ENCODE results near the gene MYO10. TPM values are rescaled to one million over a fixed set of nuclear protein-coding genes. Genes with fewer than 3 reads are reported as not detected.

Gene MYO10
- polyA plus RNA-seq, 3 donors = 0.23 to 1.1 (median 0.35) TPM

DNA sequence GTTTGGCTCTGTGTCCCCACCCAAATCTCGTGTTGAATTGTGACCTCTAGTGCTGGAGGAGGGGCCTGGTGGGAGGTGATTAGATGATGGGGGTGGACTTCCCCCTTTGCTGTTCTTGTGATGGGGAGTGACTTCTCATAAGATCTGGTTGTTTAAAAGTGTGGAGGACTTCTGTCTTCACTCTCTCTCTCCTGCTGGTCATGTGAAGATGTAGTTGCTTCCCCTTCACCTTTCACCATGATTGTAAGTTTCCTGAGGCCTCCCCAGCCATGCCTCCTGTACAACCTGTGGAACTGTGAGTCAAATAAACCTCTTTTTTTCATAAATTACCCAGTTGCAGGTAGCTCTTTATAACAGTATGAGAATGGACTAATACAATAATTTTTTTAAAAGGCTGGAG is 10.6 kb upstream of the MYO10 start:
- TF ChIP-seq, protein P1, sequence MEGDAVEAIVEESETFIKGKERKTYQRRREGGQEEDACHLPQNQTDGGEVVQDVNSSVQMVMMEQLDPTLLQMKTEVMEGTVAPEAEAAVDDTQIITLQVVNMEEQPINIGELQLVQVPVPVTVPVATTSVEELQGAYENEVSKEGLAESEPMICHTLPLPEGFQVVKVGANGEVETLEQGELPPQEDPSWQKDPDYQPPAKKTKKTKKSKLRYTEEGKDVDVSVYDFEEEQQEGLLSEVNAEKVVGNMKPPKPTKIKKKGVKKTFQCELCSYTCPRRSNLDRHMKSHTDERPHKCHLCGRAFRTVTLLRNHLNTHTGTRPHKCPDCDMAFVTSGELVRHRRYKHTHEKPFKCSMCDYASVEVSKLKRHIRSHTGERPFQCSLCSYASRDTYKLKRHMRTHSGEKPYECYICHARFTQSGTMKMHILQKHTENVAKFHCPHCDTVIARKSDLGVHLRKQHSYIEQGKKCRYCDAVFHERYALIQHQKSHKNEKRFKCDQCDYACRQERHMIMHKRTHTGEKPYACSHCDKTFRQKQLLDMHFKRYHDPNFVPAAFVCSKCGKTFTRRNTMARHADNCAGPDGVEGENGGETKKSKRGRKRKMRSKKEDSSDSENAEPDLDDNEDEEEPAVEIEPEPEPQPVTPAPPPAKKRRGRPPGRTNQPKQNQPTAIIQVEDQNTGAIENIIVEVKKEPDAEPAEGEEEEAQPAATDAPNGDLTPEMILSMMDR (IDR thresholded peaks at IDR 0.05) = no peak
- Histone ChIP-seq H4K20me1 (ENCODE audit: insufficient read depth, low read length) (no peaks in the 10 kb centered on the region), H3K4me3 (replicated peaks in 1 of 3; ENCODE audit: low read depth in 2 of 3, low read length in 3 of 3) (no peak overlapping the region), H3K36me3 (replicated peaks in 1 of 2; ENCODE audit: control insufficient read depth in 1 of 2, insufficient read depth in 2 of 2, low read length in 2 of 2) (no peaks in the 10 kb centered on the region), H3K79me2 (ENCODE audit: insufficient read depth, low read length) (no peaks in the 10 kb centered on the region), H3K4me2 (replicated peaks; ENCODE audit: extremely low read depth, low read length, poor library complexity, severe bottlenecking) (no peak overlapping the region), H3K27me3 (ENCODE audit: control insufficient read depth in 2 of 2, insufficient read depth in 2 of 2, low read length in 2 of 2) (no peaks in the 10 kb centered on the region), H2AFZ (ENCODE audit: insufficient read depth, low read depth, low read length, poor library complexity, severe bottlenecking) (no peak overlapping the region), H3K9ac (ENCODE audit: insufficient read depth, low read length, poor library complexity, severe bottlenecking) (no peak overlapping the region), H3K4me1 (ENCODE audit: control insufficient read depth in 1 of 2, insufficient read depth in 2 of 2, low read length in 2 of 2) (no peaks in the 10 kb centered on the region), H3K27ac (ENCODE audit: low read depth in 1 of 2, low read length in 2 of 2) (no peak overlapping the region), H3K9me3 (replicated peaks in 1 of 2; ENCODE audit: control insufficient read depth in 1 of 2, insufficient read depth in 1 of 2, low read length in 2 of 2) (peaks cover 11 to 19% of the 10 kb centered on the region in 2 donors)
- Mint-ChIP-seq H3K4me1 (no peaks in the 10 kb centered on the region), H3K9me3 (peaks cover 10 to 28% (median 22%) of the 10 kb centered on the region in 7 donors), H3K27me3 (ENCODE audit: low read depth in 3 of 3) (peaks cover 0 to 12% (median 10%) of the 10 kb centered on the region in 3 donors), H3K36me3 (no peaks in the 10 kb centered on the region), H3K4me3 (no peak overlapping the region), H3K27ac (no peak overlapping the region)
- no CpG with 5 or more reads among the region's 1 CpG for WGBS (ENCODE audit: insufficient coverage)
- intact Hi-C loops (cut with micrococcal nuclease) = no loop called here
- DNase-seq = no peak

DNA sequence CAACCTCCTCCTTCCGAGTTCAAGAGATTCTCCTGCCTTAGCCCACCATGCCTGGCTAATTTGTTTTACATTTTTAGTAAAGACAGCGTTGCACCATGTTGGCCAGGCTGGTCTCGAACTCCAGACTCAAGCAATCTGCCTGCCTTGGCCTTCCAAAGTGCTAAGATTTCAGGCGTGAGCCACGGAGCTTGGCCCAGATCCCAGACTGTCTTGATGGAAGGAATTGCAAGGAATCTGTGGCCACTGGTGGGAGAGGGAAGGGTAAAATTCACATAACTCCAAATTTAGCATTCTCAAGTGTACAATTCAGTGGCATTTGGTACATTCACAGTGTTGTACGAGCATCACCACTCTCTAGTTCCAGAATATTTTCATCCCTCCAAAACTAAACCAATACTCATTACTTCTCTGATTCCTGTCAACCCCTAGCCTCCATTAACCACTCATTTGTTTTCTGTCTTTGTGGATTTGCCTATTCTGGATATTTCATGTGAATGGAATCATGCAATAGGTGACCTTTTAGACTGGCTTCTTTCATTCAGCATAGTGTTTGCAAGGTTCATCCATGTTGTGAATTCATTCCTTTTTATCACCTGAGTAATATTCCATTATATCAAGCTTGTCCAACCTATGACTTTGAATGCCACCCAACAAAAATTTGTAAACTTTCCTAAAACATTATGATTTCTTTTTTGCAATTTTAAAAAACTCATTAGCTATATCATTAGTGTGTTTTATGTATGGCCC is 8.9 kb upstream of the MYO10 start:
- TF ChIP-seq, protein P1 (IDR thresholded peaks at IDR 0.05) = no peak
- H3K4me3 Mint-ChIP-seq = no peak overlapping the region
- no peak overlapping the region for H3K4me3 ChIP-seq (replicated peaks in 1 of 3; ENCODE audit: low read depth in 2 of 3, low read length in 3 of 3)
- H3K9me3 ChIP-seq (replicated peaks in 1 of 2; ENCODE audit: control insufficient read depth in 1 of 2, insufficient read depth in 1 of 2, low read length in 2 of 2) = peaks cover 11 to 19% of the 10 kb centered on the region in 2 donors
- H2AFZ ChIP-seq (ENCODE audit: insufficient read depth, low read depth, low read length, poor library complexity, severe bottlenecking) = no peak overlapping the region
- H3K79me2 ChIP-seq (ENCODE audit: insufficient read depth, low read length) = no peaks in the 10 kb centered on the region
- H3K4me1 ChIP-seq (ENCODE audit: control insufficient read depth in 1 of 2, insufficient read depth in 2 of 2, low read length in 2 of 2) = no peaks in the 10 kb centered on the region
- peaks cover 5 to 15% (median 14%) of the 10 kb centered on the region in 3 donors for H3K27me3 Mint-ChIP-seq (ENCODE audit: low read depth in 3 of 3)
- H3K27ac Mint-ChIP-seq = no peak overlapping the region
- H3K4me1 Mint-ChIP-seq = no peaks in the 10 kb centered on the region
- H3K27ac ChIP-seq (ENCODE audit: low read depth in 1 of 2, low read length in 2 of 2) = no peak overlapping the region
- no peak for DNase-seq
- no peaks in the 10 kb centered on the region for H3K36me3 ChIP-seq (replicated peaks in 1 of 2; ENCODE audit: control insufficient read depth in 1 of 2, insufficient read depth in 2 of 2, low read length in 2 of 2)
- H3K4me2 ChIP-seq (replicated peaks; ENCODE audit: extremely low read depth, low read length, poor library complexity, severe bottlenecking) = no peak overlapping the region
- peaks cover 4 to 7% of the 10 kb centered on the region in 2 donors for H3K27me3 ChIP-seq (ENCODE audit: control insufficient read depth in 2 of 2, insufficient read depth in 2 of 2, low read length in 2 of 2)
- intact Hi-C loops (cut with micrococcal nuclease) = no loop called here
- no peaks in the 10 kb centered on the region for H4K20me1 ChIP-seq (ENCODE audit: insufficient read depth, low read length)
- 83% methylated on average over 4 of the region's 6 CpGs for WGBS (ENCODE audit: insufficient coverage)
- H3K36me3 Mint-ChIP-seq = no peaks in the 10 kb centered on the region
- peaks cover 10 to 28% (median 22%) of the 10 kb centered on the region in 7 donors for H3K9me3 Mint-ChIP-seq
- no peak overlapping the region for H3K9ac ChIP-seq (ENCODE audit: insufficient read depth, low read length, poor library complexity, severe bottlenecking)
